Stimulated activated CD8-positive, alpha-beta memory T cell treated with anti-CD3 and anti-CD28 coated beads, Interleukin-7, amount 100 ng/mL, for 48 hours (primary cell): Measurements from ENCODE around the gene HK1.

Experiments used
- DNase-seq, 2 donors: peaks; one replicate each; pipeline ENCODE4 v3.0.0-alpha.2; 2020; ENCODE audit warnings: low read depth in 1 of 2; ENCODE audit errors: extremely low read depth in 1 of 2

HK1 gene

DNA sequence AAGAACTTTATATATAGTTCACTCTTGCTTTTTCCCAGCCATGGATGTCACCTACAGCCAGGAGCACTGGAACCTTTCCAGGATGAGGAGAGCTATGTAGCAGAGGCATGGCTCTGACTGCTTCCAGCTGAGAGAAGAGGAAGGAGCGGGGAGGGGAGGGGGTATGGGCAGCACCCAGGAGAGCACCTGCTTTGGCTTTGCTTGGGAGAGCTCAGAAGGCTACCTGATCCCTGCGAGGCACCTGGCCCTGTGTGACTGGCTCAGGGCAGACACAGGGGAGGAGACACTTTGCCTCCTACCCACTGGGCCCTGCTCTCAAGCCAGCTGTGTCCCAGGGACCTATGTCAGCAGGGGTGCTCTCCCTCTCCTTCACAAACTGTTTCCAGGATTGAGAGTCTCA, 67.1 kb downstream of the HK1 start:
- DNase-seq = no peak

DNA sequence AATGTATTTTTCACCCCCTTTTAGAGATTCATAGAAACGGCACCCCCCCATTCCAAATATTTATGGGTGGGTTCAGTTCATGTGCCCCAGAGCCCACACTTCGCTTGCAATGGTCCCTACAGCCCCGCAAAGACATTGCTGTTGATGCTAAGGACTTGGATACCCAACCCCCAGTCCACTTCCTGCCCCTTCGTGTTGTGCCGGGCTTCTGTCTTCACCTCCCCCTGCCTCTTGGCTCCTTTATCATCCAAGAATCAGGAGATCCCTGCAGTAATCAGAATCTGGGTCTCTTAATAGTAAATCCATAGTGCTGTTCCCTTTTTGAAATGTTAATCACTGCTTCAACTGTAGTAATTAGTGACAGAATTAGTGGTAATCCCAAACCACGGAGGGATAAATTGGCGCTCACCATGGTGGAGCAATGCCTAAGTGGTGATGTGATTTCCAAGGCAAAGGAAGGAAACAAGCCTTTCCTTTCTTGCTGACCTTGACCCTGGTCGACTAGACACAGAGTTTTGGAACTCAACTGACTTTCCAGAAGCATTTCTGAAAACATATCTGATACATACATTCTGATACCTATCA, 67.7 kb downstream of the HK1 start:
- no peak for DNase-seq

DNA sequence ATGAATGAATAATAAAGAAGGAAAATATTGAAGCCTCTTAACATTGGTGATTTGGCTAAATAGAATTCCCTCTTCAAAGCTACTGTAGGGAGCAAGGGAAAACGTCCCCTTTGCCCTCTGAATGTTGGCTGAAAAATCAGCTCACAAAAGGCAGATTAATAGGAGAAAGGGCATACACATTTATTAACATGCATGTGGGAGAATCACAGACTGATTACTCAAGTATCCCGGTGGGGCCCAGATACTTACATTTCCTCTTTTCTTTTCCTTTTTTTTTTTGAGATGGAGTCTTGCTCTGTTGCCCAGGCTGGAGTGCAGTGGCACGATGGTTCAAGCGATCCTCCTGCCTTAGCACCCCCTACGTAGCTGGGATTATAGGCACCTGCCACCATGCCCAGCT, 68.5 kb downstream of the HK1 start:
- no peak for DNase-seq

DNA sequence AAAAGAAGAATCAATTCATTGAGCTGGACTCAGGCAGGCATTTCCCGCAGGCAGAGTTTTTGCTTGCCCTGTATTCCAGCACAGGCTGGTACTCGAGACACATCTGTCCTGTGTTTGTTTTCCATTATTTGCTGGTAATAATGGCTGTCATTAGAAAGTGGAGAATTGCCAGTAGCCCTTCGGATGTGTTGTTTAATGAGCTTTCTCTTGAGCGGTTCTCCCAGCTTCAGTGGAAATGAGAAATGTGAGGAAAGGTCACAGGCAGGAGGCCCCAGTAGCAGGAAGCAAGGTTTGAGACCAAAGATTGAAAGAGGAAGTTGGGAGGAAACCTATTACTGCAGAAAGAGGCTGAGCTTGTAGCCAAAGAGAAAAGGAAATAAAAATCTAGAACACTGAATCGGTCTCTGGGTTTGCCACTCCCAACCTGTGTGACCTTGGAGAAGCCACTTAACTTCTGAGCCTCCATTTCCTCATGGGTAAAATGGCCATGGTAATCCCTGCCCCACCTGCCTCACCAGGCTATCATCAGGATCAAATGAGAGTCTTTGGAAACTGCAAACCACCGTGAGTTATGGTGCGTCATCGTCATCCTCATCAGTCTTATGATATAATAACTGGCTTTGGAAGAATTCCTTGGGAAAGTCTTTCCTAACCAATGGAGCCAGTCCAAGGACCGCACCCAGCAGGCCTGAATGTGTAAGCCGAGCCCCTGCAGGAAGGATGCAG, 70.7 kb downstream of the HK1 start:
- no peak for DNase-seq

DNA sequence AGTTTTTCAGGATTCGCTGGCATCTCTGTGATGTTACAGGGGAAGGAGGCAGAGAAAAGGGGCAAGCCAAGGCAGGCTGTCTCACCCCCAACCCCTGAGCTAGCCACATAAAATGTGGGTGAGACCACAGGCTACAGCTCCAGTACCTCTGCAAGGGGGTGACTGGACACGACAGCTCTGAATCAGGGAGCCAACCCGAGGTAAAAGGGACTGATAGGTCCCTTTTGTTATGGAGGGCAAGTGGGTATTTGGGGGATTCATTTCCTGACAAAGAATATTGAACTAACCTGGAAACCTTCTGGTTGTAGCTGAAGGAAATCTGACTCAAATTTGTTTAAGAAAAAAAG, 71.2 kb downstream of the HK1 start:
- DNase-seq = no peak

DNA sequence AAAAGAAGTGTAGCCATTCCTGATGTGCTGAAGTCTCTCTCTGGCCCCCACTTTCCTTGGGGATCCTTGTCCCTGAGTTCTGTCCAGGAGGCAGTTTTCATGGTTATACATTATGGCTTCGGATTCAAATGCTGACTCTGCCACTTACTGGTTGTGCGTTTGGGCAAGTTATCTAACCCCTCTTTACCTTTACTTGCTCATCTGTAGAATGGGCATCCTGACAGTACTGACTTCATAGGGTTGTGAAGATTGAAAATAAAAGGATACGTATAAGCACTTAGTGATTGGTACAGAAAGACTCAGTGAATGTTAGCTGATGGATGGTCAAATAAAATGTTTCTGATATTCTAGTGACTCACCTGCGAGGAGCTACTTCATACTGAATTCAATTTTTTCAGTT, 73.3 kb downstream of the HK1 start:
- DNase-seq = no peak

DNA sequence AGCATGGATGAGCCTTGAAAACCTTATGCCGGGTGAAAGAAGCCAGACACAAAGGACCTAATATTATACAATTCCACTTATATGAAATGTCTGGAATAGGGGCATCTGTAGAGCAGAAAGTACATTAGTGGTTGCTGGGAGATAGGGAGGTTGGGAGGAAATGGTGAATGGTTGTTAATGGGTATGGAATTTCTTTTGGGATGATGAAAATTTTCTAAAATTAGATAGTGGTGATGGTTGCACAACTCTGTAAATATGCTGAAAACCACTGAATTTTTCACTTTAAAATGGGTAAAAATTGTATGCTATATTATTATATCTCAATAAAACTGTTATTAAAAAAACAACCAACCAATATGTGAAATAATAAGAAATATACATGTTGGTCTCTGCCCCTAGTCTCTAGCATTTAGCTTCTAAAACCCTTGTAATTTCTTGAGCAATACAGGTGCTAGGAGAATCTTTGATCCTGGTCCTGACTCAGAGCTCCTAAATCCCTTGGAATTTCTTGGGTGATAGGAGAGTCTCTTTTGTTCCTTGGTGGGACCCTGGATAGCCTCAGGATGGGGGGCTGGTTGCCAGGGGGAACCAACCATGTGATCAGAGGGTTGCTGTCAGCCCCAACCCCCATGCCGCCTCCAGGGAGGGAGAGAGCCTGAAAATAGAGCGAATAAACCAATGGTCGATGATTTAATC, 74.4 kb downstream of the HK1 start:
- no peak for DNase-seq

DNA sequence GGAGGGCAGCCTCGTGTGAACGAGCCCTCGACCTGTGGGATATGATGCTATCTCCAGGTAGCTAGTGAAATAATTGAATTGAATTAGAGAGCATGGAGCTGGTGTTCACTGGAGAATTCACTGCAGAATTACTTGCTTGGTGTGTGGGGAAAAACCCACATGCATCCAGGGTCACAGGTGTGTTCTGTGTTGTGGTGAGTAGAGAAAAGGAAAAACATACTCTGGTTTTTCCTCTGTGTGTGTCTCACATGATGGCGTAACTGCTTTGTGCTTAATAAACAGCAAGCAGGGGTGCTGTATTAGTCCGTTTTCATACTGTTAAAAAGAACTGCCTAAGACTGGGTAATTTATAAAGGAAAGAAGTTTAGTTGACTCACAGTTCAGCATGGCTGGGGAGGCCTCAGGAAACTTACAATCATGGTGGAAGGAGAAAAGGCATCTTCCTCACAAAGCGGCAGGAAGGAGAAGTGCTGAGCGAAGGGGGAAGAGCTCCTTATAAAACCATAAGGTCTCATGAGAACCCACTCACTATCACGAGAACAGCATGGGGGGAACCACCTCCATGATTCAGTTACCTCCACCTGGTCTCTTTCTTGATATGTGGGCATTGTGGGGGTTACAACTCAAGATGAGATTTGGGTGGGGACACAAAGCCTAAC, 75.8 kb downstream of the HK1 start:
- DNase-seq = no peak

DNA sequence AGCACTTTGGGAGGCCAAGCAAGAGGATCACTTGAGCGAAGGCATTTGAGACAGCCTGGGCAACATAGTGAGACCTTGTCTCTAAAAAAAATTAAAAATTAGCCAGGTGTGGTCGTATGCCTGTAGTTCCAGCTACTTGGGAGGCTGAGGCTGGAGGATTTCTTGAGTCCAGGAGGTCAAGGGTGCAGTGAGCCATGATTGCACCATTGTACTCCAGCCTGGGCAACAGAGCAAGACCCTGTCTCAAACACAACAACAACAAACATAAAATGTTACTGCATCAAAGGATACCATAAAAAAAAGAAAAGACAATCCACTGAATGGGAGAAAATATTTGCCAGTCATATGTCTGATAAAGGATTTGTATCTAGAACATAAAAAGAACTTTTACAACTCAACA, 77.9 kb downstream of the HK1 start:
- DNase-seq = no peak

DNA sequence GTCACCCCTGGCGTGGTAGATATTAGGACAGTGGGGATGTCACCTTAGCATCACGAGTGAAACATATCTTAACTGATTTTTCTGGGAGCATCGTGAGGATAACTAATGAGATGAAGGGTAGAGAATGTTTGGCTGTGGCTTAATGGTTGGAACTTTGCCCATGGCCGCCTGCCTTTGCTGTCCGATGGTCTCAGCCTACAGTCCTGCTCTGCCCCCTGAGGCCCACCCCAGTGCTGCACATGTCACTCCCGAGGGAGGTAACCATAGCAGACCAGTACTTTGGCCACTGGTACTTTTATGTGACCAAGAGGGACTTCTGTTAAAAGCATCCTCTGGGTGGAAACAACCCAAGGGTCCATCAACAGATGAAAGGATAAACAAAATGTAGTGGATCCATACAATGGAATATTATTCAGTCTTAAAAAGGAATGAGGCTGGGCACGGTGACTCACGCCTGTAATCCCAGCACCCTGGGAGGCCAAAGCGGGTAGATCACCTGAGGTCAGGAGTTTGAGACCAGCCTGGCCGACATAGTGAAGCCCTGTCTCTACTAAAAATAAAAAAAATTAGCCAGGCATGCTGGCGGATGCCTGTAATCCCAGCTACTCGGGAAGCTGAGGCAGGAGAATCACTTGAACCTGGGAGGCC, 80.0 kb downstream of the HK1 start:
- DNase-seq = no peak

DNA sequence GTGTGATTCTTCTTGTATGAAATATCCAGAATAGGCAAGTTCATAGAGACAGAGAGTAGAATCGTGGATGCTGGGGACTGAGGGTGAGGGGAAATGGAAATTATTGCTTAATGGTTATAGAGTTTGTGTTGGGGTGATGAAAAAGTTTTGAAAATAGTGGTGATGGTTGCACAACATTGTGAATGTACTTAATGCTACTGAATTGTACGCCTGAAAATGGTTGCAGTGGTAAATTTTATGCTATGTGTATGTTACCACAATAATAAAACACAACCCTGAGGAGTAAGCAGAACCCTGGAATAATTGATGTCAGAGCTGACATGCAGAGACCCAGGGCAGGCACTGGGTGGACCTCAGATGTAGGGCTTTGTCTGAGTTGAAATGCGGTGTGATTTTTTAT, 80.9 kb downstream of the HK1 start:
- DNase-seq = no peak

DNA sequence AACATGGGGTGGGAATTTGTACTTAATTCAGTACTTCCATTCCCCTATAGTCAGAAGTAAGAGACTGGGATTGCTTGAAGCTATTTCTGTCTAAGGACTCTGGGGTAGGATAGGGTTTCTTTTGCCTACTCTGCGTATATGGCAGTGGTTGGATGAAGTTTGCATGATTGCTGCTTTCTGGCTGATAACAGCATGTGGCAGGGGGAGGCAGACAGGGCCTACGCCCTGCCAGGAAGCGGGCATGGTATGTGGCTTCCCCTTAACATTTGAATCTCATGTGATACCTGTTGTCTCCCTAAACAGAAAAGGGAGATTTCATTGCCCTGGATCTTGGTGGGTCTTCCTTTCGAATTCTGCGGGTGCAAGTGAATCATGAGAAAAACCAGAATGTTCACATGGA, 81.3 kb downstream of the HK1 start:
- no peak for DNase-seq

DNA sequence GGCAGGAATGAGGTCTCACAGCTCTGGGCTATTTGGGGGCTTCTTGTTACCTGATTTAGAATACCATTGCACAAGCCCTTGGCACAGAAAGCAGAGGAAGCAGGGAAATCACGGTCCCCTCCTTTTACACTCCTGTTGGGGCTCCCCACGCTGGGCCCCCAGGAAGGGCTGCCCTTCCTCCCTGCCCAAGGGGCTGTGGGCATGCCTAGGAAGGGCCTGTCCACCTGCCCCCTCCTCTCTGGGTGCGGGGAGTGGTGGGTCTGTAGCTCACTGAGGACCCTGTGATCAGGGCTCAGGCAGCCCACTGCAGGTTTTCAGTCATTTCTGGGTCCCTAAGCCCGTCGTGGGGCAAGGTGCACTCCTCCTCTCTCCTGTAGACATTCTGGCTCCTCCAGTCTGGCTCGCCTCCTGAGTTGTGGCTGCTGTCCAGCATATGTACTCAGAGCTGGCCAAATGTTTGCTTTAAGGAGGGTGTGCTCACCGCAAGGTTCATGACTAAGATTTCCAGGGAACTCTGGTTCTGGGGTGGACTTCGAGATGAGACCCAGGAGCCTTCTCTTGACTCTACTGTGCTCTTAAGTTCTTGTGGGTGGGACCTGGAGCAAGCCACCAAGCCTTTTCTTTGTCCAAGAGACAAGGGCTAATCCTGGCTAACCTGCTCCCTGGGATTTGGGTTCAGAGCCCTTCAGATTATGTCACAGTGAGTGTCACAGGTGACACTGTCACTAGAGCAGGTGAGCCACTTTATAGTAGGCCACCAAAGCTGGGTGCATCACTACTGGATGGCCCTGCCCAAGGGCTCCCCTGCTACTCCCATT, 82.4 kb downstream of the HK1 start:
- DNase-seq = no peak

DNA sequence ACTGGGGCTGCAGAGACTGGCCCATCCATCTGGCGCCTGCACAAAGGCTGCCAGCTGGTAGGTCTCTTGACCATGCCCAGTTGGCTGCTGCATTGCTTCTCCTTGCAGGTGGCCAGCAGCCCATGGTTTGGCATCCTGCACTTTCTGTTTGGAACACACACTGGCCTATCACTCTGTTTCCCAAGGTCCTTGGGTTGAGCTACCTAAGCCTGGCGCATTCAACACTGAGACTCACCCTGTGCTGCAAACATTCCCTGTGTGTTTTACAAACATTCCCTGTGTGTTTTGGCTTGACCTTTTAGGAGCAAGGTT, 83.0 kb downstream of the HK1 start:
- DNase-seq = no peak

DNA sequence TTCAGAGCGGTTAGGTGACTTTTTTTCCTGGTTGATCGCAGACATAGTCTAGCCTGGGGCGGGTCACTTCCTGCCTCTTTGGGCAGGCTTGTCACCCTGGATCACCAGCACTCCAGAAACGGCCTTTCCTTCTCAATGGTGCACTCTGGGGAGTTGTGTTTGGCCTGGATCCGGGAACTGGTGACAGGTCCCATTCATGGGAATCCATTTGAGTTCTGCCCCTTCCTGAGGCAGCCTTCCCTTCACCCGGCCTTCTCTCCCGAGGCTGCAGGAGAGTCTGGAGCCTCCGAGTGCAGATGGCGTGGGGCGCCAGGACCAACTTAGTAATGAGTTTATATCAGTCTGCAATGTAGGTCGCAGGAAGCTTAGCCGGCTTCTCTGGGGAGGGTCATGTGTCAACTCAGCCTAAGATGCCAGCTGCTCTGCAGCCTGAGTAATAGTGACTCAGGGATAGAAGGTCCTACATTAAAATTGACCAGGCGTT, 84.2 kb downstream of the HK1 start:
- no peak for DNase-seq

DNA sequence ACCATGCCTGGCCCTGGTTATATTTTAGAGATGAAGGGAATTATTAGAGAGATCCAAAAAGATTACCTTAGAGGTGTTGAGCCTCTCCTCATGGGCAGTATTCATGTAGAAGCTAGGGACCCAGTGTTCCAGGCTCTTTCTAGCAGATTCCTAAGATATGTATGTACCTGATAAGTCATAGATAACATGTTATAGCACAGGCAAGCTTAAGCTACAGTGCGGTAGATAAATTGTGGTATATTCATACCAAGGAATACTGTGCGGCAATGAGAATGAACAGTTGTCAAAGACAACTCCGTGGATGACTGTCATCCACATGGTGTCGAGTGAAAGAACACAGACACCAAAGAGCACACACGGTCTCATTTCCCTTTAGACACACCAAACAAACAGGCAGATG, 85.4 kb downstream of the HK1 start:
- no peak for DNase-seq

DNA sequence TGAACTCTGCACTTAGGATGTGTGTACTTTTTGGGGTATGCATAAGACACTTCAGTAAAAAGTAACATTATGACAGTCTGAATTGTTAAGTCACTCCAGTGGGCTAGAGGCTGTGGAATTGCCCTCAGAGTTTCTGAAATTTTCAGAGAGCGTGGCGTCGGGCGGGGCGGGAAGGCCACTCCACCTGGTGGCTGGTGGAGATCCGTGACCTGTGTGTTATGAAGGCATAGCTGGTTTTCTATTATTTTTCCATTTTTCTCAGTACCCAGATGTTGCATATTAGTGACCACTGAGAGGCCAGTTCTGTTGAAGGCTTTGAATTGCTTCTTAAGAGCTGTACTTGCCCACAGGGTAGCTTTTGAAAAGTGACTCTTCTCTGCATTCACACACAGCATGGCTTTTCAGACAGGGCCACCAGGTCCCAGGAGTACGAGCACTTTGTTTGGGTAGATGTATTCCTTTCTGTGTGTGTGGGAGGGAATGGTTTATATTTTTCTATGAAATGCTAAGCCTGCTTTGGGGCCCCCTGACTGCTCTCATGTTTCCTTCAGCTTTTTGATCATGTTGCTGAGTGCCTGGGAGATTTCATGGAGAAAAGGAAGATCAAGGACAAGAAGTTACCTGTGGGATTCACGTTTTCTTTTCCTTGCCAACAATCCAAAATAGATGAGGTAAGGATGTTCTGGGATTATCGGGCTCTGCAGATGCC, 86.1 kb downstream of the HK1 start:
- DNase-seq = no peak

DNA sequence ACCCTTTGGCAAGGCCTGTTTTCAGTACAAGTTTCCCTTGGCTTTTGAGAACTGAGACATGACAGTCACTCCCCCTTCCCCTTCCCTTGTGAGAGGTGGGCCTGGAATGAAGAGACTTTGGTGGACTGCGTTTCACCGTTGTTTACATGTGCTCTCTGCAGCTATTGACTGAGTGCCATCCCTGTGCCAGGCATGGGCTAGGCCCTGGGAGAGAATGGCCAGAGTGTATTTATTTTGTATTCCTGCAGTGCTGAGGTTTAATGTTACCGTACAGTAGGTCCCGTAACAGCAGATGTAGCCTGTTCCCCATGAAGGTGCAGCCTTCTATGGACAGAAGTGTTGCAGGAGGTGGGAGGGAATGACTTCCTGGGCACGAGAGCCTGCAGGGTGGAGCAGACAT, 88.4 kb downstream of the HK1 start:
- no peak for DNase-seq

DNA sequence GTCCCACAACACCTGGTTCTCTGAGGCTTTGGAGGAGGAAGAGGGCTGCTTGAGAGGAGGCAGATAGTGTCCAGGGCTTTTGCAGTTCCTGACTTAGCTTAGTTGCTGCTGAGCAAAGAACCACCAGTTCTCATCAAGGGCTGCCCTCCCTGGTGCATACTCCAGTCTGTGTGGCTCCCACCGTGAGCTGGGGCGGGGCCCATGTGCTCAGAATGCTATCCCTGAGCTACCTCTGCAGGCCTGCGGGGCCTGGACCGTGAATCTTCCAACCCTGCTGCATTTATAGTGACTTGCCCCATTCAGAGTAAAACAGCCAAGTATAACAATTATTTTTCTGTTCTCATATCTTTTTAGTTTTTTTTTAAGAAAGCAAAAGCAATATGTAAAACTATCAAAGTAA, 89.2 kb downstream of the HK1 start:
- DNase-seq = no peak
